Medulla oblongata (tissue), 1 donor: ENCODE results near the gene HVCN1.
A peak's percentile ranks its signal among the peaks of the same experiment; 100 is the strongest.

Source experiments
- DNase-seq: peaks from one replicate; pipeline ENCODE4 v3.0.0-alpha.2; 2015; ENCODE audit errors: extremely low spot score

HVCN1 gene

DNA sequence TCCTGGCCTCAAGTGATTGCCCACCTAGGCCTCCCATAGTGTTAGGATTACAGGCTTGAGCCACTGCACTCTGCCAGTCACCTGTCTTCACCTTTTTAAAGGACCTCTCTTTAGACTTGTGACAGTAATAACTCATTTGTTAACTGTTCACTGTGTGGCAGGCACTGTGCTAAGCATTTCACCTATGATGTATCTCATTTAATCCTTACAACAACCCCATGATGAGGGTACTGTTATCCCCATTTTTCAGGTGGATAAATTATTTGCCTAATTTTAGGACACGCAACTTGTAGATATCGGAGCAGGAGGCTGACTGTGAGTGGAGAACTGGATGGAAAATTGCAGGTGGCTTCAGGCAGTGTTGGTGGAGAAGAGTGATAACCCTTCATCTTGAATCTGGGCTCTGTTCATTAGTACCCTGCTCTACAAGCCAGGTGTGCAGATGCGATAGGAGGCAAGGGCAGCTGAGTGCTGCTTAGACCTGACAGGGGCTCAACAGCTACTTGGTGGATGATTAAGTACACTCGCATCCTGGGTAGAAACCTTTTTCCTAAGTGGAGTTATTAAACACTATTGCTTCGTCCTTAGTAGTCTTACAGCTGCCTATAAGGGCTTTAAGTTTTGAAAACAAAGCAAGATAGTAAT lies 72.3 kb downstream of the HVCN1 start:
- DNase-seq = no peak

- DNase-seq = no peak
These were observed 73.7 kb downstream of the HVCN1 start for GRCh38 chr12:110615171-110615570.

DNA sequence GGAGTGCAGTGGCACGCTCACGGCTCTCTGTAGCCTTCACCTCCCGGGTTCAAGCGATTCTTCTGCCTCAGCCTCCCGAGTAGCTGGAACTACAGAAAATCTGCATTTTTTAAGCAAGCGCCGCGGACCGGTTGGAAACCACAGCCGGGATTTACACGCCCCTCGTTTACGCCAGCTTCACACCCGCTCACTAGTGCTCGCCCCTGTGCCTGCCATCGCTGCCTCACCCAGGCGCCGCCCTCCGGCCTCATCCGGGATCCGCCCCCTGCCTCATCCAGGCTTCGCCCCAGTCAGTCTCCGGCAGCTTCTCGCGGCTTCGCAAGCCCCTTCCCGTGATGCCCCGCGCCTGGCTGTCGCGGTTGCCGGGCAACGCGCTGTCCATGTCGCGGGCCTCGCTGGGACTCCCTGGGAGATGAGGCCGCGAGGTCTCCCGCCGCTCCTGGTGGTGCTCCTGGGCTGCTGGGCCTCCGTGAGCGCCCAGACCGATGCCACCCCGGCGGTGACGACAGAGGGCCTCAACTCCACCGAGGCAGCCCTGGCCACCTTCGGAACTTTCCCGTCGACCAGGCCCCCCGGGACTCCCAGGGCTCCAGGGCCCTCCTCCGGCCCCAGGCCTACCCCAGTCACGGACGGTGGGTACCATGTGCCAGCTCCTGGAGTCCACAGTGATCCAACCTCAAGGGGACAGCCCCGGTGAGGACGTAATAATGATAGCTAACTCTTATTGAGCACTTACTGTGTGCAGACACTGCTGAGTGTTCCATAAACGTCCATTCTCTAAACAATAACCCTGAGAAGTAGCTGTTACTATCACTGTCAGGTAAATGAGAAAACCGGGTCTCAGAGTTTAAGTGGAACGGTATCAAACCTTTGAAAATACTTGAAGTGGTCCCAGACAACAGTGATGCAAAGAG lies 74.9 kb downstream of the HVCN1 start, which contains the start of gene TCTN1:
TCTN1 (plus strand) TSS at position 359 of the 914 bp plus-strand sequence; CDS start at position 413, 54 bp downstream.
- peak; percentile 97 for DNase-seq

GRCh38 chr12:110613071-110613770 lies 75.7 kb downstream of the HVCN1 start:
- no peak for DNase-seq

DNA sequence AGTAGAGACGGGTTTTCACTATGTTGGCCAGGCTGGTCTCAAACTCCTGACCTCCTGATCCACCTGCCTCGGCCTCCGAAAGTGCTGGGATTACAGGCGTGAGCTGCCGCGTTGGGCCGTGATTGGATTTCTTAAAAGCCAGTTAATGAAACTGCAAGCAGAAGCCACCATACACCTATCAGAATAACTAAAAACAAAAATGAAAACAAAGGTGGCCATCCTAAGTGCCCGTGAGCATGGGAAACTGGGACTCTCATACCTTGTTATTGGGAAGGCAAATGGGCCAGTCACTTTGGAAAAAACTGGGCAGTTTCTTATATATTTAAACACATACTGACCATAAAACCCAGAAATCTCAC lies 82.7 kb downstream of the HVCN1 start:
- DNase-seq = no peak

- DNase-seq = peak; percentile 67
These were observed 86.7 kb downstream of the HVCN1 start for GRCh38 chr12:110602085-110602814.

DNA sequence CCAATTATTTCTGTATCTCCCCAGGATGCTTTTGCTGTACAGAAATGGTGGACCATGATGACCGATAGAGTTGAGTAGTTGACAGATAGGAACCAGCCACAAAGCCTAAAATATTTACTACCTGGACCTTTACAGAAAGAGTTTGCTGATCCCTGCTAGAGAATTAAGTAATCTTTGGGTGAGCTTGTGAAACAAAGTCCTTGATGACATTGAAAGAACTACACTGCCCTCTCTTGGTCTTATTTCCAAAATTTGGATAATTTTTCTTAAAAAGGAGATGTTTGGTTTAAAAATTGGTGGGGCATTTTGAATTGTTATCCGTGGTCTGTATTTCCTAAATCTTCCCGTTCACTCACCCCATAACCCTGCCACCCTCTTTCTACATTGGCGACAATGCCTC lies 88.7 kb downstream of the HVCN1 start:
- DNase-seq = peak; percentile 77

GRCh38 chr12:110599334-110599733 lies 89.6 kb downstream of the HVCN1 start:
- peak; percentile 35 for DNase-seq
